ENCODE results near the gene SFSWAP. TPM values are rescaled to one million over a fixed set of nuclear protein-coding genes. Genes with fewer than 3 reads are reported as not detected.

SFSWAP gene
- total RNA-seq, 1 experiment from 2014 or later = 48.1 TPM

GRCh38 chr12:131688131-131688844 lies 22.6 kb upstream of the SFSWAP start:
- H2BK5ac ChIP-seq (ENCODE audit: insufficient read length, low read length) = no peak overlapping the region
- no peaks in the 10 kb centered on the region for H3K79me2 ChIP-seq (ENCODE audit: insufficient read depth, low read length)
- no peak overlapping the region for H2BK120ac ChIP-seq (ENCODE audit: low read depth, low read length, poor library complexity, severe bottlenecking)
- no peak for DNase-seq
- Mint-ChIP-seq H3K4me1 (peaks cover 2 to 9% of the 10 kb centered on the region in 2 experiments; a peak in 3 of 4 replicates), H3K4me3 (no peak overlapping the region; a peak in 1 of 5 replicates), H3K27ac (no peak overlapping the region), H3K36me3 (ENCODE audit: insufficient read depth in 1 of 3, low read depth in 3 of 3) (no peaks in the 10 kb centered on the region; a peak in 1 of 7 replicates), H3K9me3 (peaks cover 3 to 8% of the 10 kb centered on the region in 2 experiments; a peak in 2 of 5 replicates), H3K27me3 (ENCODE audit: low read depth) (peaks cover 17% of the 10 kb centered on the region)
- no peaks in the 10 kb centered on the region for H3K23me2 ChIP-seq (ENCODE audit: insufficient read length, low read depth, low read length, poor library complexity, severe bottlenecking)
- no peak overlapping the region for H2BK12ac ChIP-seq (ENCODE audit: insufficient read length, low read depth, low read length)
- H3K9me3 ChIP-seq (ENCODE audit: control insufficient read depth, low read depth, low read length) = no peaks in the 10 kb centered on the region
- H2AK5ac ChIP-seq (ENCODE audit: insufficient read length, low read length) = no peak overlapping the region
- H4K8ac ChIP-seq (replicated peaks; ENCODE audit: insufficient read length, low read depth, low read length) = no peak overlapping the region
- no peaks in the 10 kb centered on the region for H3K79me1 ChIP-seq (ENCODE audit: insufficient read depth, low read depth, low read length, poor library complexity, severe bottlenecking)
- H3K56ac ChIP-seq (ENCODE audit: insufficient read length, low read depth, low read length) = no peak overlapping the region
- H3T11ph ChIP-seq (ENCODE audit: low read length) = no peak overlapping the region
- H3K27ac ChIP-seq (ENCODE audit: insufficient read length, low read depth, low read length) = no peak overlapping the region
- WGBS (ENCODE audit: extremely low coverage, insufficient read length, low lambda C conversion rate) = 100% methylated on average over 2 of the region's 3 CpGs
- H3K4me1 ChIP-seq (ENCODE audit: insufficient read depth, low read length) = no peaks in the 10 kb centered on the region
- no peak overlapping the region for H2BK15ac ChIP-seq (ENCODE audit: low read depth, low read length)
- no peak overlapping the region for H4K91ac ChIP-seq (ENCODE audit: insufficient read length, low read depth, low read length)
- TF ChIP-seq, protein P1, sequence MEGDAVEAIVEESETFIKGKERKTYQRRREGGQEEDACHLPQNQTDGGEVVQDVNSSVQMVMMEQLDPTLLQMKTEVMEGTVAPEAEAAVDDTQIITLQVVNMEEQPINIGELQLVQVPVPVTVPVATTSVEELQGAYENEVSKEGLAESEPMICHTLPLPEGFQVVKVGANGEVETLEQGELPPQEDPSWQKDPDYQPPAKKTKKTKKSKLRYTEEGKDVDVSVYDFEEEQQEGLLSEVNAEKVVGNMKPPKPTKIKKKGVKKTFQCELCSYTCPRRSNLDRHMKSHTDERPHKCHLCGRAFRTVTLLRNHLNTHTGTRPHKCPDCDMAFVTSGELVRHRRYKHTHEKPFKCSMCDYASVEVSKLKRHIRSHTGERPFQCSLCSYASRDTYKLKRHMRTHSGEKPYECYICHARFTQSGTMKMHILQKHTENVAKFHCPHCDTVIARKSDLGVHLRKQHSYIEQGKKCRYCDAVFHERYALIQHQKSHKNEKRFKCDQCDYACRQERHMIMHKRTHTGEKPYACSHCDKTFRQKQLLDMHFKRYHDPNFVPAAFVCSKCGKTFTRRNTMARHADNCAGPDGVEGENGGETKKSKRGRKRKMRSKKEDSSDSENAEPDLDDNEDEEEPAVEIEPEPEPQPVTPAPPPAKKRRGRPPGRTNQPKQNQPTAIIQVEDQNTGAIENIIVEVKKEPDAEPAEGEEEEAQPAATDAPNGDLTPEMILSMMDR (conservative IDR thresholded peaks at IDR 0.05) = no peak
- no peak overlapping the region for H3K9ac ChIP-seq (ENCODE audit: extremely low read depth, insufficient read length, low read length)
- no peak overlapping the region for H3K4me2 ChIP-seq (ENCODE audit: insufficient read depth, insufficient read length, low read length)
- H4K20me1 ChIP-seq (ENCODE audit: control insufficient read depth, insufficient read depth, insufficient read length) = no peaks in the 10 kb centered on the region
- no peak overlapping the region for H3K23ac ChIP-seq (ENCODE audit: insufficient read length, low read depth, low read length)
- no peaks in the 10 kb centered on the region for H3K27me3 ChIP-seq (ENCODE audit: insufficient read depth, low read length)
- no peak overlapping the region for H3K18ac ChIP-seq (ENCODE audit: insufficient read length, low read depth, low read length)
- no peak overlapping the region for H2BK20ac ChIP-seq (ENCODE audit: low read depth, low read length, poor library complexity, severe bottlenecking)
- H2AFZ ChIP-seq (ENCODE audit: low read length) = no peak overlapping the region
- H3K14ac ChIP-seq (ENCODE audit: insufficient read depth, low read length) = no peak overlapping the region
- H4K5ac ChIP-seq (ENCODE audit: insufficient read length, low read depth, low read length) = no peak overlapping the region
- H3K4ac ChIP-seq (ENCODE audit: low read depth, low read length) = no peak overlapping the region

Data from H9 (cell line).